ENCODE measurements around the gene IFNA14.

DNA sequence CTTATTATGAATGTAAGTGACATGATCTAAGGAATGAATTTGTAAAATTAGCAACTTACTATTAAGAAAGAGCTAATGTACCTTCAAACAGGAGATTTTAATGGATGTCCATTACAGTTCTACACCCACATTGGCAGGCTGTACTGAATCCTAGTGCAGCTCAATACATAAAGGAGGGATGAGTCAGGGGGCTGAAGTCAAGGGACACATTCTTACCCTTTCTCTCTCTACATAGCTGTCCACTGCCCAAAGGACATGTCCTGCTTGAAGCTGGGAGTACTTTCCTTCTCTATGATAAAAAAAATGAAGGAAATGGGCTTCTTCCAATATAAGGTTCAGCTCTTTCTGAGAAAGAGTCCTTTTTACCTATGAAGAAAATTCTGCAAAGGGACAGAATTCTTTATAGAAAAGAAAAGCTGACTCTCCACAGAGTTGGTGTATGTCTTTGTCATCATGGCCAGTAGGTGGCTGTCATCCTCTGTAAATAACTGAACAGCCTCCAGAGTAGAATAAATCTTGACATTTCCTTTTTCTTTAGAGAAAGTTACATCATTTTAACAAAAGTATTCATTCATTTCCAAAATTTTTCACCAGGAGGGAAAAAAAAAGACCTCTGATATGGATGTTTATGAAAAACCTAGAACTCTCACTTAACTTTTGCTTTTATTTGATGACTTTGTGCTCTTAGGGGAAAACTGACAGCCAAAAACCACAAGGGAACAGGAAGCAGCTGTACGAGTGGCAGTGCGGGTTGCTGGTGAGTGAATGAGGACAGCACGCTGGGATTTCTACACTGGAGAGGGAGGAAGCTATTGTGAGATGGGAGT lies 13.1 kb upstream of the IFNA14 start:
- TF ChIP-seq, protein P1, sequence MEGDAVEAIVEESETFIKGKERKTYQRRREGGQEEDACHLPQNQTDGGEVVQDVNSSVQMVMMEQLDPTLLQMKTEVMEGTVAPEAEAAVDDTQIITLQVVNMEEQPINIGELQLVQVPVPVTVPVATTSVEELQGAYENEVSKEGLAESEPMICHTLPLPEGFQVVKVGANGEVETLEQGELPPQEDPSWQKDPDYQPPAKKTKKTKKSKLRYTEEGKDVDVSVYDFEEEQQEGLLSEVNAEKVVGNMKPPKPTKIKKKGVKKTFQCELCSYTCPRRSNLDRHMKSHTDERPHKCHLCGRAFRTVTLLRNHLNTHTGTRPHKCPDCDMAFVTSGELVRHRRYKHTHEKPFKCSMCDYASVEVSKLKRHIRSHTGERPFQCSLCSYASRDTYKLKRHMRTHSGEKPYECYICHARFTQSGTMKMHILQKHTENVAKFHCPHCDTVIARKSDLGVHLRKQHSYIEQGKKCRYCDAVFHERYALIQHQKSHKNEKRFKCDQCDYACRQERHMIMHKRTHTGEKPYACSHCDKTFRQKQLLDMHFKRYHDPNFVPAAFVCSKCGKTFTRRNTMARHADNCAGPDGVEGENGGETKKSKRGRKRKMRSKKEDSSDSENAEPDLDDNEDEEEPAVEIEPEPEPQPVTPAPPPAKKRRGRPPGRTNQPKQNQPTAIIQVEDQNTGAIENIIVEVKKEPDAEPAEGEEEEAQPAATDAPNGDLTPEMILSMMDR (IDR thresholded peaks at IDR 0.05) = no peak
- TF ChIP-seq POLR2A (IDR thresholded peaks at IDR 0.05) = no peak

Measured in lower leg skin (tissue), 3 donors.